ENCODE results near the gene SNX19.

DNA sequence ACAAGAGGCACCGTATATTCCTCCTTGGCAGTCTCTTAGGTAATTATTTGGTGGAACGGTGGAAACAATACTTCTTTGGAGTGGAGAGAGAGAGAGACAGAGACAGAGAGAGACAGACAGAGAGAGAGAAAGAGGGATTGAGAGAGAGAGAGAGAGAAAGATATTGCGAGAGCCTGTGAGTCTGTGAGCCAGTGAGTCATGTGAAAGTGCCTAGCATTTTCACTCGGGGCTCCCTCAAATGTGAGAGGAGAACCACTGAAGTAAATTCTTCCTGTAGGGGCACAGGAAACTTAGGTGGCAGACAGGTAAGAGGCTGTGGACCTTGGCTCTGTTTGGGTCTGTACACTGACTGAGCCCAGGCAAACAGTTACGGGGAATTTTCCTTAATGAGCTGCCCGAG lies 31.6 kb upstream of the SNX19 start:
- TF ChIP-seq, protein P1, sequence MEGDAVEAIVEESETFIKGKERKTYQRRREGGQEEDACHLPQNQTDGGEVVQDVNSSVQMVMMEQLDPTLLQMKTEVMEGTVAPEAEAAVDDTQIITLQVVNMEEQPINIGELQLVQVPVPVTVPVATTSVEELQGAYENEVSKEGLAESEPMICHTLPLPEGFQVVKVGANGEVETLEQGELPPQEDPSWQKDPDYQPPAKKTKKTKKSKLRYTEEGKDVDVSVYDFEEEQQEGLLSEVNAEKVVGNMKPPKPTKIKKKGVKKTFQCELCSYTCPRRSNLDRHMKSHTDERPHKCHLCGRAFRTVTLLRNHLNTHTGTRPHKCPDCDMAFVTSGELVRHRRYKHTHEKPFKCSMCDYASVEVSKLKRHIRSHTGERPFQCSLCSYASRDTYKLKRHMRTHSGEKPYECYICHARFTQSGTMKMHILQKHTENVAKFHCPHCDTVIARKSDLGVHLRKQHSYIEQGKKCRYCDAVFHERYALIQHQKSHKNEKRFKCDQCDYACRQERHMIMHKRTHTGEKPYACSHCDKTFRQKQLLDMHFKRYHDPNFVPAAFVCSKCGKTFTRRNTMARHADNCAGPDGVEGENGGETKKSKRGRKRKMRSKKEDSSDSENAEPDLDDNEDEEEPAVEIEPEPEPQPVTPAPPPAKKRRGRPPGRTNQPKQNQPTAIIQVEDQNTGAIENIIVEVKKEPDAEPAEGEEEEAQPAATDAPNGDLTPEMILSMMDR (IDR thresholded peaks at IDR 0.05) = no peak
- TF ChIP-seq EP300 (IDR thresholded peaks at IDR 0.05; ENCODE audit: low read depth) = no peak
- no peak for TF ChIP-seq POLR2A (IDR thresholded peaks at IDR 0.05)
